ENCODE results near the gene CBLC.

CBLC gene

GRCh38 chr19:44777715-44778347, at the start of gene CBLC:
TSS of gene CBLC (plus strand) at chr19:44777890. CDS start at chr19:44777932, 42 bp downstream.
- DNase-seq (ENCODE audit: low read depth in 2 of 2), result no peak

- no peak for DNase-seq (ENCODE audit: low read depth in 2 of 2)
Observed at GRCh38 chr19:44728178-44728577, 49.5 kb upstream of the CBLC start.

GRCh38 chr19:44729516-44730033, 48.1 kb upstream of the CBLC start:
- no peak for DNase-seq (ENCODE audit: low read depth in 2 of 2)

- no peak for DNase-seq (ENCODE audit: low read depth in 2 of 2)
Observed at GRCh38 chr19:44731081-44731480, 46.6 kb upstream of the CBLC start.

- DNase-seq (ENCODE audit: low read depth in 2 of 2), result no peak
Observed at GRCh38 chr19:44731622-44732021, 46.1 kb upstream of the CBLC start.

- no peak for DNase-seq (ENCODE audit: low read depth in 2 of 2)
Observed at GRCh38 chr19:44732235-44733014, 45.3 kb upstream of the CBLC start.

- DNase-seq (ENCODE audit: low read depth in 2 of 2), result no peak
Observed at GRCh38 chr19:44734357-44734756, 43.3 kb upstream of the CBLC start.

GRCh38 chr19:44735011-44735410, 42.7 kb upstream of the CBLC start:
- DNase-seq (ENCODE audit: low read depth in 2 of 2), result no peak

- DNase-seq (ENCODE audit: low read depth in 2 of 2), result no peak
Observed at GRCh38 chr19:44737238-44738071, 40.2 kb upstream of the CBLC start.

- DNase-seq (ENCODE audit: low read depth in 2 of 2), result no peak
Observed at GRCh38 chr19:44738136-44738535, 39.6 kb upstream of the CBLC start.

- DNase-seq (ENCODE audit: low read depth in 2 of 2), result no peak
Observed at GRCh38 chr19:44738603-44739558, 38.8 kb upstream of the CBLC start.

- DNase-seq (ENCODE audit: low read depth in 2 of 2), result no peak
Observed at GRCh38 chr19:44740351-44740824, 37.3 kb upstream of the CBLC start.

GRCh38 chr19:44741258-44741731, 36.4 kb upstream of the CBLC start:
- no peak for DNase-seq (ENCODE audit: low read depth in 2 of 2)

GRCh38 chr19:44741841-44742329, 35.8 kb upstream of the CBLC start:
- DNase-seq (ENCODE audit: low read depth in 2 of 2), result peak; percentile 98 to 99

GRCh38 chr19:44742330-44743061, 35.2 kb upstream of the CBLC start:
- DNase-seq (ENCODE audit: low read depth in 2 of 2), result no peak

- no peak for DNase-seq (ENCODE audit: low read depth in 2 of 2)
Observed at GRCh38 chr19:44744871-44745332, 32.8 kb upstream of the CBLC start.

GRCh38 chr19:44745341-44745831, 32.3 kb upstream of the CBLC start:
- peak; percentile 58 to 62 for DNase-seq (ENCODE audit: low read depth in 2 of 2)

GRCh38 chr19:44745887-44746600, 31.6 kb upstream of the CBLC start:
- DNase-seq (ENCODE audit: low read depth in 2 of 2), result no peak

GRCh38 chr19:44746616-44746945, 31.1 kb upstream of the CBLC start:
- DNase-seq (ENCODE audit: low read depth in 2 of 2), result no peak
